Brain microvascular endothelial cell (primary cell): Measurements from ENCODE around the gene C1orf50.

Experiments used
- DNase-seq: peaks from one replicate; pipeline ENCODE4 v3.0.0-alpha.2; 2020
- H3K27ac ChIP-seq: fragments of 250-450 bp; sonication (Bioruptor Pico); 2 replicates; pipeline ENCODE4 v1.5.1; 2020; ENCODE audit warnings: mild to moderate bottlenecking, moderate library complexity
- H3K27me3 ChIP-seq: fragments of 250-450 bp; sonication (Bioruptor Pico); replicated peaks from 2 replicates; pipeline ENCODE4 v1.5.1; 2020; ENCODE audit warnings: mild to moderate bottlenecking
- H3K36me3 ChIP-seq: fragments of 250-450 bp; sonication (Bioruptor Pico); replicated peaks from 2 replicates; pipeline ENCODE4 v1.5.1; 2020; ENCODE audit warnings: mild to moderate bottlenecking
- H3K4me3 ChIP-seq: 2 replicates; pipeline ENCODE4 v1.5.1; 2011; ENCODE audit warnings: low read depth, mild to moderate bottlenecking, control low read depth, low read length, moderate library complexity
- CTCF ChIP-seq: IDR thresholded peaks from 2 replicates; pipeline ENCODE4 v1.5.1; 2011; ENCODE audit warnings: low read depth, mild to moderate bottlenecking, moderate library complexity, low read length, control low read depth, inconsistent platforms; ENCODE audit errors: missing control alignments
- in situ Hi-C: cut with HindIII; loops from 2 replicates; pipeline ENCODE4 v1.10.0; 2017; ENCODE audit warnings: low sequenced_read_pairs, low pct_ligation_motif_present

The C1orf50 gene

GRCh38 chr1:42825036-42825851 lies 58.2 kb downstream of the C1orf50 start:
- H3K36me3 ChIP-seq: no peaks in the 10 kb centered on the region
- in situ Hi-C loops: no loop called here
- no peak overlapping the region for H3K27ac ChIP-seq
- no peak overlapping the region for H3K4me3 ChIP-seq
- no peaks in the 10 kb centered on the region for H3K27me3 ChIP-seq
- no peak for TF ChIP-seq CTCF
- DNase-seq: no peak
